ENCODE results near the gene HIPK2.

Gene HIPK2

DNA sequence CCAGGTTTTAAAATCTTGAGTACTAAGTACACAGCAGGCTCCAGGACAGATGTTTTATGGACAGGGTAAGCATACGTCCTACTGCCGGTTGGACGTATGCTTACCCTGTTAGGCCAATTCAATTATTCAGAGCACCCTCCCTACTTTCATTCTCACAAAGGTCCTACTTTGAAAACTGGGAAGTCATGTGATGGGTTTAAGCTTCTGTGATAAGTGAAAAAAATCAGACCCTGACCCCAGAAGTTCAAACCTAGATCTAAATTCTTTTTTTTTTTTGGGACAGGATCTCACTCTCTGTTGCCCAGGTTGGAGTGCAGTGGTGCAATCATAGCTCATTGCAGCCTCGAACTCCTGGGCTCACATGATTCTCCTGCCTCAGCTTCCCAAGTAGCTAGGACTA, 55.2 kb downstream of the HIPK2 start:
- Histone ChIP-seq H3K36me3 (ENCODE audit: insufficient read depth) (no peaks in the 10 kb centered on the region), H3K4me1 (ENCODE audit: low read depth, poor library complexity, severe bottlenecking) (peaks cover 20% of the 10 kb centered on the region), H3K9ac (no peak overlapping the region), H4K20me1 (ENCODE audit: insufficient read depth) (no peaks in the 10 kb centered on the region), H3K27ac (no peak overlapping the region), H3K79me2 (ENCODE audit: insufficient read depth, low read depth) (peaks cover 18% of the 10 kb centered on the region; the same call in 1 of the 2 replicates), H2AFZ (ENCODE audit: low read depth) (no peak overlapping the region), H3K4me2 (no peak overlapping the region), H3K4me3 (IDR thresholded peaks at IDR 0.05; ENCODE audit: insufficient read depth, low read depth, low read length) (no peak overlapping the region), H3K27me3 (ENCODE audit: insufficient read depth, low read depth) (no peaks in the 10 kb centered on the region)
- TF ChIP-seq, protein P1, sequence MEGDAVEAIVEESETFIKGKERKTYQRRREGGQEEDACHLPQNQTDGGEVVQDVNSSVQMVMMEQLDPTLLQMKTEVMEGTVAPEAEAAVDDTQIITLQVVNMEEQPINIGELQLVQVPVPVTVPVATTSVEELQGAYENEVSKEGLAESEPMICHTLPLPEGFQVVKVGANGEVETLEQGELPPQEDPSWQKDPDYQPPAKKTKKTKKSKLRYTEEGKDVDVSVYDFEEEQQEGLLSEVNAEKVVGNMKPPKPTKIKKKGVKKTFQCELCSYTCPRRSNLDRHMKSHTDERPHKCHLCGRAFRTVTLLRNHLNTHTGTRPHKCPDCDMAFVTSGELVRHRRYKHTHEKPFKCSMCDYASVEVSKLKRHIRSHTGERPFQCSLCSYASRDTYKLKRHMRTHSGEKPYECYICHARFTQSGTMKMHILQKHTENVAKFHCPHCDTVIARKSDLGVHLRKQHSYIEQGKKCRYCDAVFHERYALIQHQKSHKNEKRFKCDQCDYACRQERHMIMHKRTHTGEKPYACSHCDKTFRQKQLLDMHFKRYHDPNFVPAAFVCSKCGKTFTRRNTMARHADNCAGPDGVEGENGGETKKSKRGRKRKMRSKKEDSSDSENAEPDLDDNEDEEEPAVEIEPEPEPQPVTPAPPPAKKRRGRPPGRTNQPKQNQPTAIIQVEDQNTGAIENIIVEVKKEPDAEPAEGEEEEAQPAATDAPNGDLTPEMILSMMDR (conservative IDR thresholded peaks at IDR 0.05; ENCODE audit: low read depth, low read length), result no peak

DNA sequence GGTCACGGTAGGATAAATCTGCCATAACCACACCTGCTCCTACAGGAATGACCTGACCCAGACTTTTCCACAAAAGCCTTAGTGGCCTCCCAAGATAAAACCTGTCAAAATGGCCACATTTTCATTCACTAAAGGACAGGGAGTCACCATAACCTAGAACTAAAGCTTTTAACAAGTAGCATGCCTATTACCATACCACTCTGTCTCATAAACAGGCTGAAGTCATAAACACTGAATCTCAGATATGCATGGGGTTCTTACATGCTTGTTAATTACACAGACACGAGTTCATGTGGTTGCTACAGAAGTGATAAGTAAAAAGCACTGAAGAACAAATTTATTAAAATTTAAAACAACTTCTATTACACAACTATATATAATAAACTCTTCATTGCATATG, 56.0 kb downstream of the HIPK2 start:
- H3K36me3 ChIP-seq (ENCODE audit: insufficient read depth), result no peaks in the 10 kb centered on the region
- no peak overlapping the region for H3K4me3 ChIP-seq (IDR thresholded peaks at IDR 0.05; ENCODE audit: insufficient read depth, low read depth, low read length)
- H3K4me1 ChIP-seq (ENCODE audit: low read depth, poor library complexity, severe bottlenecking), result peaks cover 20% of the 10 kb centered on the region
- no peak overlapping the region for H2AFZ ChIP-seq (ENCODE audit: low read depth)
- no peak overlapping the region for H3K27ac ChIP-seq
- TF ChIP-seq, protein P1 (conservative IDR thresholded peaks at IDR 0.05; ENCODE audit: low read depth, low read length), result no peak
- H3K4me2 ChIP-seq, result no peak overlapping the region
- no peaks in the 10 kb centered on the region for H4K20me1 ChIP-seq (ENCODE audit: insufficient read depth)
- no peak overlapping the region for H3K9ac ChIP-seq
- H3K27me3 ChIP-seq (ENCODE audit: insufficient read depth, low read depth), result no peaks in the 10 kb centered on the region
- H3K79me2 ChIP-seq (ENCODE audit: insufficient read depth, low read depth), result peaks cover 18% of the 10 kb centered on the region; the same call in 1 of the 2 replicates

DNA sequence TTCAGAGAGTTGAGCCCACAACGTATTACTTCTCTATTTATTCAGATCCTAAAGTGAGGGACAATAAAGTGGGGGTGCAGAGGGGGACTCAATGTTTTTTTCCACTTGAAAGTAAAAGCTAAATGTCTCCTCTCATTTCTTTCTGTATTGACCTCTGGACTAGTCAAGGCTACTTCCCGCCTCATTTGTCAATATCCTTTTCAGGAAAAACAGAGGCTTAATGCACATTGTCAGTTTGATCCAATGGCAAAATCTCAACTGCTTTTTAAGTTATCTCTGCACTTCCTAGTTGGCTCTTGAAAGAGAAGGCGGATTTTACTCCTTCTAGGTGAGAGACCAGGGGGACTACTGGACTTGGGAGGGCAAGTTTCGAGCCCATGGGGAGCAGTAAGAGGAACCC, 56.4 kb downstream of the HIPK2 start:
- Histone ChIP-seq H2AFZ (ENCODE audit: low read depth) (no peak overlapping the region), H3K27me3 (ENCODE audit: insufficient read depth, low read depth) (no peaks in the 10 kb centered on the region), H3K36me3 (ENCODE audit: insufficient read depth) (no peaks in the 10 kb centered on the region), H3K4me1 (ENCODE audit: low read depth, poor library complexity, severe bottlenecking) (peaks cover 18% of the 10 kb centered on the region), H3K27ac (no peak overlapping the region), H3K9ac (no peak overlapping the region), H4K20me1 (ENCODE audit: insufficient read depth) (no peaks in the 10 kb centered on the region), H3K79me2 (ENCODE audit: insufficient read depth, low read depth) (peaks cover 18% of the 10 kb centered on the region; the same call in 1 of the 2 replicates), H3K4me2 (no peak overlapping the region), H3K4me3 (IDR thresholded peaks at IDR 0.05; ENCODE audit: insufficient read depth, low read depth, low read length) (no peak overlapping the region)
- TF ChIP-seq, protein P1 (conservative IDR thresholded peaks at IDR 0.05; ENCODE audit: low read depth, low read length), result no peak

DNA sequence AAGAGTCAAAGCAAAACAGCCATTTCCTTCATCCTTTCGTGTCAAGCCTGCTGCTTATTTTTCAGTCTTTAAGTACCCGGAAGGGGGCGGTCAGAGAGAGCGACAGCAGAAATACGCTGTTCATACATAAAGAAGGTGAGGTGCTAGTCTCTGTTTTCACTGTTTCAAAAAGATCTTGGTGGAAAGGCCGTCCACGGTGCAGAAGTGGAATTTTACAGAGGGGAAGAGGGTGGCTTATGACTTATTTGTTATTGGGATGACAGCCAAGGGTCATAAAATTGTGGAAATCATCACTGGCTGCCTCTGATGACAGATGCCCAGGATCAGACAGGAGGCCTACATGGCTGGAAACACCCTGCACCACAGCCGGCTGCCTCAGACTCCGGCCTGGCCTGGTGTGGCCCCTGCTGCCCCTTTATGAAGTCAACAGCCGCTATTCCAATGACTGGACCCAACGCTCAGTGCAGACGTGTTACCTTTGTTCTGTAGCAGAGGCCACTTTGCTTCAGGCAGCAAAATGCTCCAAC, 57.0 kb downstream of the HIPK2 start:
- Histone ChIP-seq H3K36me3 (ENCODE audit: insufficient read depth) (no peaks in the 10 kb centered on the region), H3K27me3 (ENCODE audit: insufficient read depth, low read depth) (no peaks in the 10 kb centered on the region), H4K20me1 (ENCODE audit: insufficient read depth) (no peaks in the 10 kb centered on the region), H3K4me3 (IDR thresholded peaks at IDR 0.05; ENCODE audit: insufficient read depth, low read depth, low read length) (no peak overlapping the region), H3K4me2 (no peak overlapping the region), H2AFZ (ENCODE audit: low read depth) (no peak overlapping the region), H3K27ac (no peak overlapping the region), H3K79me2 (ENCODE audit: insufficient read depth, low read depth) (peaks cover 18% of the 10 kb centered on the region; the same call in 1 of the 2 replicates), H3K9ac (no peak overlapping the region), H3K4me1 (ENCODE audit: low read depth, poor library complexity, severe bottlenecking) (peaks cover 11% of the 10 kb centered on the region)
- TF ChIP-seq, protein P1 (conservative IDR thresholded peaks at IDR 0.05; ENCODE audit: low read depth, low read length), result no peak

Measured in KMS-11 (cell line).